H9 (cell line): ENCODE data around the gene CTSE. TPM values are rescaled to one million over a fixed set of nuclear protein-coding genes. Genes with fewer than 3 reads are reported as not detected.

ENCODE experiments used
- DNase-seq: peaks from one replicate; pipeline ENCODE4 v3.0.0-alpha.2; 2017
- H2AFZ ChIP-seq: one replicate; pipeline ENCODE4 v1.6.1; 2013; ENCODE audit warnings: mild to moderate bottlenecking, low read length, control low read depth, moderate library complexity
- H2AK5ac ChIP-seq: 2 replicates; pipeline ENCODE4 v1.6.1; 2013; ENCODE audit warnings: low read length, control low read depth, mixed read lengths; ENCODE audit not compliant: insufficient read length
- H2BK120ac ChIP-seq: one replicate; pipeline ENCODE4 v1.6.1; 2013; ENCODE audit warnings: low read depth, mild to moderate bottlenecking, low read length, control low read depth, inconsistent platforms; ENCODE audit not compliant: poor library complexity, severe bottlenecking
- H2BK12ac ChIP-seq: 2 replicates; pipeline ENCODE4 v1.6.1; 2013; ENCODE audit warnings: low read length, control low read depth, mixed read lengths, low read depth; ENCODE audit not compliant: insufficient read length
- H2BK15ac ChIP-seq: 2 replicates; pipeline ENCODE4 v1.6.1; 2013; ENCODE audit warnings: low read depth, low read length, control low read depth
- H2BK20ac ChIP-seq: one replicate; pipeline ENCODE4 v1.6.1; 2013; ENCODE audit warnings: low read depth, mild to moderate bottlenecking, low read length, control low read depth, inconsistent platforms; ENCODE audit not compliant: poor library complexity, severe bottlenecking
- H2BK5ac ChIP-seq: 2 replicates; pipeline ENCODE4 v1.6.1; 2013; ENCODE audit warnings: low read length, control low read depth, mixed read lengths; ENCODE audit not compliant: insufficient read length
- H3K14ac ChIP-seq: 2 replicates; pipeline ENCODE4 v1.6.1; 2013; ENCODE audit warnings: low read length, control low read depth; ENCODE audit not compliant: insufficient read depth
- H3K18ac ChIP-seq: 2 replicates; pipeline ENCODE4 v1.6.1; 2013; ENCODE audit warnings: low read depth, mild to moderate bottlenecking, mixed read lengths, low read length, control low read depth; ENCODE audit not compliant: insufficient read length
- H3K23ac ChIP-seq: 2 replicates; pipeline ENCODE4 v1.6.1; 2013; ENCODE audit warnings: low read length, control low read depth, mixed read lengths, low read depth; ENCODE audit not compliant: insufficient read length
- H3K23me2 ChIP-seq: 2 replicates; pipeline ENCODE4 v1.6.1; 2013; ENCODE audit warnings: low read depth, mild to moderate bottlenecking, mixed read lengths, low read length, control low read depth; ENCODE audit not compliant: insufficient read length, poor library complexity, severe bottlenecking
- H3K27ac ChIP-seq: 2 replicates; pipeline ENCODE4 v1.5.1; 2013; ENCODE audit warnings: low read length, control low read depth, mixed read lengths, low read depth; ENCODE audit not compliant: insufficient read length
- H3K27me3 ChIP-seq: 2 replicates; pipeline ENCODE4 v1.6.1; 2013; ENCODE audit warnings: low read length, control low read depth, inconsistent platforms; ENCODE audit not compliant: insufficient read depth
- H3K4ac ChIP-seq: 2 replicates; pipeline ENCODE4 v1.6.1; 2013; ENCODE audit warnings: low read depth, mild to moderate bottlenecking, control low read depth, inconsistent platforms, low read length, moderate library complexity
- H3K4me1 ChIP-seq: 2 replicates; pipeline ENCODE4 v1.6.1; 2013; ENCODE audit warnings: low read length, control low read depth, inconsistent platforms; ENCODE audit not compliant: insufficient read depth
- H3K4me2 ChIP-seq: 2 replicates; pipeline ENCODE4 v1.6.1; 2013; ENCODE audit warnings: low read length, control low read depth, mixed read lengths; ENCODE audit not compliant: insufficient read length, insufficient read depth
- H3K56ac ChIP-seq: 2 replicates; pipeline ENCODE4 v1.6.1; 2013; ENCODE audit warnings: low read depth, mild to moderate bottlenecking, mixed read lengths, low read length, control low read depth; ENCODE audit not compliant: insufficient read length
- H3K79me1 ChIP-seq: 2 replicates; pipeline ENCODE4 v1.6.1; 2013; ENCODE audit warnings: low read depth, mild to moderate bottlenecking, moderate library complexity, low read length, control low read depth, inconsistent platforms; ENCODE audit not compliant: insufficient read depth, poor library complexity, severe bottlenecking
- H3K79me2 ChIP-seq: 2 replicates; pipeline ENCODE4 v1.6.1; 2013; ENCODE audit warnings: low read length, control low read depth, inconsistent platforms; ENCODE audit not compliant: insufficient read depth
- H3K9ac ChIP-seq: 2 replicates; pipeline ENCODE4 v1.6.1; 2013; ENCODE audit warnings: low read length, control low read depth, mixed read lengths; ENCODE audit not compliant: insufficient read length; ENCODE audit errors: extremely low read depth
- H3K9me3 ChIP-seq: one replicate; pipeline ENCODE4 v1.6.1; 2013; ENCODE audit warnings: low read depth, low read length, inconsistent platforms; ENCODE audit not compliant: control insufficient read depth
- H3T11ph ChIP-seq: one replicate; pipeline ENCODE4 v1.6.1; 2013; ENCODE audit warnings: mild to moderate bottlenecking, low read length, control low read depth, inconsistent platforms
- H4K20me1 ChIP-seq: one replicate; pipeline ENCODE4 v1.6.1; 2013; ENCODE audit not compliant: control insufficient read depth, insufficient read length, insufficient read depth
- H4K5ac ChIP-seq: 2 replicates; pipeline ENCODE4 v1.6.1; 2013; ENCODE audit warnings: low read depth, mild to moderate bottlenecking, mixed read lengths, low read length, control low read depth; ENCODE audit not compliant: insufficient read length
- H4K8ac ChIP-seq: replicated peaks from 2 replicates; pipeline ENCODE4 v1.6.1; 2013; ENCODE audit warnings: low read length, control low read depth, mixed read lengths, low read depth; ENCODE audit not compliant: insufficient read length
- H4K91ac ChIP-seq: 2 replicates; pipeline ENCODE4 v1.6.1; 2013; ENCODE audit warnings: low read depth, mild to moderate bottlenecking, moderate library complexity, mixed read lengths, low read length, control low read depth; ENCODE audit not compliant: insufficient read length
- H3K27ac Mint-ChIP-seq, 3 experiments: 2 replicates in 2 of 3; 3 replicates in 1 of 3; pipeline ENCODE4 v1.8.0; 2020 to 2021; ENCODE audit warnings: mixed read lengths in 3 of 3, mild to moderate bottlenecking in 1 of 3, moderate library complexity in 1 of 3
- H3K27me3 Mint-ChIP-seq: 2 replicates; pipeline ENCODE4 v1.8.0; 2021; ENCODE audit warnings: low read depth, mild to moderate bottlenecking, moderate library complexity, mixed read lengths
- H3K36me3 Mint-ChIP-seq, 3 experiments: 2 replicates in 2 of 3; 3 replicates in 1 of 3; pipeline ENCODE4 v1.8.0; 2020 to 2021; ENCODE audit warnings: low read depth in 3 of 3, mixed read lengths in 3 of 3; ENCODE audit not compliant: insufficient read depth in 1 of 3
- H3K4me1 Mint-ChIP-seq, 2 experiments: 2 replicates each; pipeline ENCODE4 v1.8.0; 2020; ENCODE audit warnings: mixed read lengths in 2 of 2
- H3K4me3 Mint-ChIP-seq, 2 experiments: 2 replicates in 1 of 2; 3 replicates in 1 of 2; pipeline ENCODE4 v1.8.0; 2020 to 2021; ENCODE audit warnings: mild to moderate bottlenecking in 2 of 2, mixed read lengths in 2 of 2, moderate library complexity in 1 of 2
- H3K9me3 Mint-ChIP-seq, 2 experiments: 2 replicates in 1 of 2; 3 replicates in 1 of 2; pipeline ENCODE4 v1.8.0; 2020; ENCODE audit warnings: mild to moderate bottlenecking in 2 of 2, mixed read lengths in 2 of 2, moderate library complexity in 1 of 2
- CTCF ChIP-seq: fragments of 200-600 bp; sonication (generic); conservative IDR thresholded peaks from 3 replicates; pipeline ENCODE4 v1.8.0; 2021; ENCODE audit warnings: antibody characterized with exemption, mild to moderate bottlenecking
- WGBS: extraction: QIAGEN DNeasy Blood & Tissue Kit; methylation state at CpG from one replicate; pipeline ENCODE4 v1.1.7; 2013; ENCODE audit warnings: missing lambda C conversion rate, low lambda C conversion rate, mixed read lengths; ENCODE audit not compliant: insufficient read length; ENCODE audit errors: extremely low coverage; 5-methylcytosine and 5-hydroxymethylcytosine counted together
- total RNA-seq: library from RNA; stranded (reverse); gene quantifications from 2 replicates; pipeline ENCODE4 v1.2.1, GENCODE V29; 2021

CTSE gene
- total RNA-seq, 1 experiment from 2014 or later: not detected

GRCh38 chr1:206005234-206005633, 18.5 kb downstream of the CTSE start:
- no peak overlapping the region for H2BK120ac ChIP-seq
- Mint-ChIP-seq H3K36me3 (no peaks in the 10 kb centered on the region; a peak in 1 of 7 replicates), H3K9me3 (peaks cover 0 to 3% of the 10 kb centered on the region in 2 experiments; a peak in 2 of 5 replicates), H3K4me1 (peaks cover 9 to 19% of the 10 kb centered on the region in 2 experiments), H3K27ac (no peak overlapping the region), H3K4me3 (no peak overlapping the region), H3K27me3 (peaks cover 9% of the 10 kb centered on the region)
- no peak overlapping the region for H3K14ac ChIP-seq
- no peak overlapping the region for H3K4ac ChIP-seq
- H3K56ac ChIP-seq: no peak overlapping the region
- no peaks in the 10 kb centered on the region for H3K4me1 ChIP-seq
- no peak overlapping the region for H3T11ph ChIP-seq
- no peak overlapping the region for H4K5ac ChIP-seq
- no peak overlapping the region for H2BK20ac ChIP-seq
- WGBS: no CpG with 5 or more reads among the region's 7 CpGs
- no peaks in the 10 kb centered on the region for H3K9me3 ChIP-seq
- no peak overlapping the region for H2BK15ac ChIP-seq
- no peak overlapping the region for H2BK12ac ChIP-seq
- peaks cover 3% of the 10 kb centered on the region for H3K23me2 ChIP-seq
- no peaks in the 10 kb centered on the region for H3K79me2 ChIP-seq
- H4K8ac ChIP-seq: no peak overlapping the region
- TF ChIP-seq CTCF: no peak
- no peak overlapping the region for H3K18ac ChIP-seq
- no peaks in the 10 kb centered on the region for H3K79me1 ChIP-seq
- no peak overlapping the region for H4K91ac ChIP-seq
- H3K27ac ChIP-seq: no peak overlapping the region
- H3K27me3 ChIP-seq: no peaks in the 10 kb centered on the region; the same call in 1 of the 2 replicates
- H2AFZ ChIP-seq: no peak overlapping the region
- H2AK5ac ChIP-seq: no peak overlapping the region
- no peak overlapping the region for H2BK5ac ChIP-seq
- H3K4me2 ChIP-seq: no peak overlapping the region
- peaks cover 2% of the 10 kb centered on the region for H4K20me1 ChIP-seq
- no peak overlapping the region for H3K23ac ChIP-seq
- no peak for DNase-seq
- no peak overlapping the region for H3K9ac ChIP-seq
